Neural progenitor cell (in vitro differentiated cells): ENCODE data around the gene CDKL4. TPM values are rescaled to one million over a fixed set of nuclear protein-coding genes. Genes with fewer than 3 reads are reported as not detected.

Experiments used
- DNase-seq: peaks from one replicate; pipeline ENCODE4 v3.0.0-alpha.2; 2016; ENCODE audit warnings: low spot score
- H2AFZ ChIP-seq: fragments of 200-600 bp; sonication (generic); replicated peaks from 2 replicates; pipeline ENCODE4 v1.6.1; 2016; ENCODE audit warnings: antibody characterized with exemption
- H3F3A ChIP-seq: fragments of 200-600 bp; sonication (generic); 2 replicates; pipeline ENCODE4 v1.6.1; 2016; ENCODE audit warnings: antibody characterized with exemption, low read depth
- H3K27ac ChIP-seq: fragments of 200-600 bp; sonication (generic); 2 replicates; pipeline ENCODE4 v1.5.1; 2016; ENCODE audit warnings: mild to moderate bottlenecking
- H3K27me3 ChIP-seq: fragments of 200-600 bp; sonication (generic); 2 replicates; pipeline ENCODE4 v1.6.1; 2016; ENCODE audit warnings: mild to moderate bottlenecking, moderate library complexity
- H3K36me3 ChIP-seq: fragments of 200-600 bp; sonication (generic); 2 replicates; pipeline ENCODE4 v1.5.1; 2016
- H3K4me1 ChIP-seq: fragments of 200-600 bp; sonication (generic); 2 replicates; pipeline ENCODE4 v1.6.1; 2016; ENCODE audit warnings: mixed run types
- H3K4me2 ChIP-seq: fragments of 200-600 bp; sonication (generic); 2 replicates; pipeline ENCODE4 v1.6.1; 2016
- H3K4me3 ChIP-seq: fragments of 200-600 bp; sonication (generic); 2 replicates; pipeline ENCODE4 v1.5.1; 2016
- H3K79me2 ChIP-seq: fragments of 200-600 bp; sonication (generic); 2 replicates; pipeline ENCODE4 v1.6.1; 2016; ENCODE audit warnings: low read depth
- H3K9ac ChIP-seq: fragments of 200-600 bp; sonication (generic); 2 replicates; pipeline ENCODE4 v1.6.1; 2016
- H3K9me3 ChIP-seq: fragments of 200-600 bp; sonication (generic); 2 replicates; pipeline ENCODE4 v1.5.1; 2016; ENCODE audit warnings: low read depth
- H4K20me1 ChIP-seq: fragments of 200-600 bp; sonication (generic); 2 replicates; pipeline ENCODE4 v1.6.1; 2016; ENCODE audit warnings: low read depth
- H3K27ac Mint-ChIP-seq: 3 replicates; pipeline ENCODE4 v1.8.0; 2021; ENCODE audit warnings: mixed read lengths
- H3K27me3 Mint-ChIP-seq: 2 replicates; pipeline ENCODE4 v1.8.0; 2022; ENCODE audit warnings: low read depth, mild to moderate bottlenecking, inconsistent platforms, moderate library complexity, mixed read lengths; ENCODE audit not compliant: insufficient read depth
- H3K36me3 Mint-ChIP-seq: 3 replicates; pipeline ENCODE4 v1.8.0; 2021; ENCODE audit warnings: mixed read lengths
- H3K4me1 Mint-ChIP-seq: 3 replicates; pipeline ENCODE4 v1.8.0; 2021; ENCODE audit warnings: mixed read lengths
- H3K4me3 Mint-ChIP-seq: 3 replicates; pipeline ENCODE4 v1.8.0; 2021; ENCODE audit warnings: mild to moderate bottlenecking, moderate library complexity, mixed read lengths
- H3K9me3 Mint-ChIP-seq: 3 replicates; pipeline ENCODE4 v1.8.0; 2020; ENCODE audit warnings: mixed read lengths
- CTCF ChIP-seq: fragments of 200-600 bp; sonication (generic); IDR thresholded peaks from 2 replicates; pipeline ENCODE4 v1.5.1; 2017; ENCODE audit warnings: antibody characterized with exemption, mild to moderate bottlenecking
- EZH2 ChIP-seq: fragments of 200-600 bp; sonication (generic); IDR thresholded peaks from 2 replicates; pipeline ENCODE4 v1.6.1; 2017; ENCODE audit warnings: antibody characterized with exemption, mild to moderate bottlenecking, moderate library complexity
- EZH2phosphoT487 ChIP-seq: fragments of 200-600 bp; sonication (generic); IDR thresholded peaks from 2 replicates; pipeline ENCODE4 v1.6.1; 2017; ENCODE audit warnings: antibody characterized with exemption
- total RNA-seq: library from RNA; depleted of rRNA; stranded (reverse); fragments of >200 nt; gene quantifications from 2 replicates; pipeline ENCODE4 v1.2.3, GENCODE V29; 2015; ENCODE audit warnings: low replicate concordance

CDKL4 gene
- total RNA-seq, 1 donor from 2014 or later = not detected

- Mint-ChIP-seq H3K27ac (no peak overlapping the region), H3K36me3 (no peaks in the 10 kb centered on the region), H3K4me3 (no peak overlapping the region), H3K4me1 (peaks cover 10% of the 10 kb centered on the region), H3K27me3 (no peaks in the 10 kb centered on the region), H3K9me3 (no peaks in the 10 kb centered on the region)
- H3K79me2 ChIP-seq = no peaks in the 10 kb centered on the region
- no peak overlapping the region for H3K9ac ChIP-seq
- H3K4me3 ChIP-seq = no peak overlapping the region
- no peak overlapping the region for H2AFZ ChIP-seq
- no peaks in the 10 kb centered on the region for H3K9me3 ChIP-seq
- no peaks in the 10 kb centered on the region for H3K4me1 ChIP-seq
- no peaks in the 10 kb centered on the region for H4K20me1 ChIP-seq
- no peak overlapping the region for H3K27ac ChIP-seq
- TF ChIP-seq EZH2phosphoT487 (no peak), EZH2 (no peak), CTCF (no peak)
- peaks cover 9% of the 10 kb centered on the region for H3F3A ChIP-seq
- no peak overlapping the region for H3K4me2 ChIP-seq
- no peak for DNase-seq
- no peaks in the 10 kb centered on the region for H3K27me3 ChIP-seq
- H3K36me3 ChIP-seq = no peaks in the 10 kb centered on the region
These were observed 18.2 kb downstream of the CDKL4 start for GRCh38 chr2:39225567-39225966.

- Mint-ChIP-seq H3K36me3 (no peaks in the 10 kb centered on the region), H3K9me3 (no peaks in the 10 kb centered on the region), H3K4me3 (no peak overlapping the region), H3K27ac (no peak overlapping the region), H3K4me1 (peaks cover 10% of the 10 kb centered on the region), H3K27me3 (no peaks in the 10 kb centered on the region)
- Histone ChIP-seq H3K9ac (no peak overlapping the region), H3K27ac (no peak overlapping the region), H3K9me3 (no peaks in the 10 kb centered on the region), H3K4me2 (no peak overlapping the region), H2AFZ (no peak overlapping the region), H3K36me3 (no peaks in the 10 kb centered on the region), H3K27me3 (no peaks in the 10 kb centered on the region), H4K20me1 (no peaks in the 10 kb centered on the region), H3K79me2 (no peaks in the 10 kb centered on the region), H3F3A (peaks cover 6% of the 10 kb centered on the region), H3K4me3 (no peak overlapping the region), H3K4me1 (peaks cover 9% of the 10 kb centered on the region)
- TF ChIP-seq EZH2 (no peak), EZH2phosphoT487 (no peak), CTCF (no peak)
- DNase-seq = no peak
These were observed 19.9 kb downstream of the CDKL4 start for GRCh38 chr2:39223909-39224308.

GRCh38 chr2:39221459-39221858 lies 22.3 kb downstream of the CDKL4 start:
- Histone ChIP-seq H3K27ac (no peak overlapping the region), H3K9ac (no peak overlapping the region), H3K36me3 (no peaks in the 10 kb centered on the region), H4K20me1 (no peaks in the 10 kb centered on the region), H3F3A (peaks cover 5% of the 10 kb centered on the region), H3K79me2 (no peaks in the 10 kb centered on the region), H3K4me3 (no peak overlapping the region), H3K4me2 (no peak overlapping the region), H2AFZ (no peak overlapping the region), H3K9me3 (no peaks in the 10 kb centered on the region), H3K27me3 (no peaks in the 10 kb centered on the region), H3K4me1 (peaks cover 9% of the 10 kb centered on the region)
- Mint-ChIP-seq H3K4me3 (no peak overlapping the region), H3K27ac (no peak overlapping the region), H3K4me1 (no peaks in the 10 kb centered on the region), H3K9me3 (no peaks in the 10 kb centered on the region), H3K36me3 (no peaks in the 10 kb centered on the region), H3K27me3 (no peaks in the 10 kb centered on the region)
- TF ChIP-seq EZH2phosphoT487 (no peak), EZH2 (no peak), CTCF (no peak)
- DNase-seq = no peak
